C4-2B (cell line): ENCODE results near the gene METTL21C.

Experiments
- H3K27ac ChIP-seq: fragments of 450-650 bp; 2 replicates; pipeline ENCODE4 v1.5.1; 2017
- ZFX ChIP-seq: fragments of 450-650 bp; IDR thresholded peaks from 2 replicates; pipeline ENCODE4 v1.6.1; 2017
- TF ChIP-seq, protein P1 (sequence below): fragments of 450-650 bp; conservative IDR thresholded peaks from 2 replicates; pipeline ENCODE4 v1.5.1; 2017; ENCODE audit warnings: mild to moderate bottlenecking

METTL21C gene

DNA sequence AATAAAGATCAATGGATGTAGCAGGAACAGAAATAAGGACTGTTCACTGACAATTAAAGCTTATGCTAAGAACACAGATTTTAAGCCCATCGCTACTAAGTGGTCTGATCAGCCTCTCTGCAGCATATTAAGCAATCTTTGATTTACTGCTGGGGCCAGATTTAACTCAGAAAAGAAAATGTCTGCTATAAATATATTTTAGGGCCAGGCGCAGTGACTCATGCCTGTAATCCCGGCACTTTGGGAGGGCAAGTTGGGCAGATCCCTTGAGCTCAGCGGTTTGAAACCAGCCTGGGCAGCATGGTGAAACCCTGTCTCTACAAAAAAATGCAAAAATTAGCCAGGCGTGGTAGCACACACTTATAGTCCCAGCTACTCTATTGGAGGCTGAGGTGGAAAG lies 43.0 kb downstream of the METTL21C start:
- no peak for TF ChIP-seq ZFX
- TF ChIP-seq, protein P1, sequence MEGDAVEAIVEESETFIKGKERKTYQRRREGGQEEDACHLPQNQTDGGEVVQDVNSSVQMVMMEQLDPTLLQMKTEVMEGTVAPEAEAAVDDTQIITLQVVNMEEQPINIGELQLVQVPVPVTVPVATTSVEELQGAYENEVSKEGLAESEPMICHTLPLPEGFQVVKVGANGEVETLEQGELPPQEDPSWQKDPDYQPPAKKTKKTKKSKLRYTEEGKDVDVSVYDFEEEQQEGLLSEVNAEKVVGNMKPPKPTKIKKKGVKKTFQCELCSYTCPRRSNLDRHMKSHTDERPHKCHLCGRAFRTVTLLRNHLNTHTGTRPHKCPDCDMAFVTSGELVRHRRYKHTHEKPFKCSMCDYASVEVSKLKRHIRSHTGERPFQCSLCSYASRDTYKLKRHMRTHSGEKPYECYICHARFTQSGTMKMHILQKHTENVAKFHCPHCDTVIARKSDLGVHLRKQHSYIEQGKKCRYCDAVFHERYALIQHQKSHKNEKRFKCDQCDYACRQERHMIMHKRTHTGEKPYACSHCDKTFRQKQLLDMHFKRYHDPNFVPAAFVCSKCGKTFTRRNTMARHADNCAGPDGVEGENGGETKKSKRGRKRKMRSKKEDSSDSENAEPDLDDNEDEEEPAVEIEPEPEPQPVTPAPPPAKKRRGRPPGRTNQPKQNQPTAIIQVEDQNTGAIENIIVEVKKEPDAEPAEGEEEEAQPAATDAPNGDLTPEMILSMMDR = no peak
- no peak overlapping the region for H3K27ac ChIP-seq

DNA sequence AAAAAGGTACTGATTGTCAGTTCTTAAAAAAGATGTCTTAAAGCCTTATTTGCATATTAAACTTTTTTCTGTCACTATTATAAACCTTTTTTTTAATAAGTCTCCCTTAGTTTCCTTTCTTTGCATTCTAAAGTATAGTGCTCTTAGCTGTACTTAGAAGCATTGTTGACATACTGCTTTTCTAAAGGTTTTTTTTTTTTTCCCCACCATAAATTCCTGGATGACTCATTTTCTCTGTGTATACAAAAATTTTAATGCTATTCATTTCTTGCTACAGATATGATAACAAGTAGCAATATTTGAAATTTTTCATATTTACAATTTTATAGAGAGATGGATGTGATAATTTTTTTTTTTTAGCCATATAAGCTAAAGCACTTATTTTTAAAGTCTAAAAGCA lies 43.5 kb downstream of the METTL21C start:
- TF ChIP-seq ZFX = no peak
- TF ChIP-seq, protein P1 = no peak
- H3K27ac ChIP-seq = no peak overlapping the region

DNA sequence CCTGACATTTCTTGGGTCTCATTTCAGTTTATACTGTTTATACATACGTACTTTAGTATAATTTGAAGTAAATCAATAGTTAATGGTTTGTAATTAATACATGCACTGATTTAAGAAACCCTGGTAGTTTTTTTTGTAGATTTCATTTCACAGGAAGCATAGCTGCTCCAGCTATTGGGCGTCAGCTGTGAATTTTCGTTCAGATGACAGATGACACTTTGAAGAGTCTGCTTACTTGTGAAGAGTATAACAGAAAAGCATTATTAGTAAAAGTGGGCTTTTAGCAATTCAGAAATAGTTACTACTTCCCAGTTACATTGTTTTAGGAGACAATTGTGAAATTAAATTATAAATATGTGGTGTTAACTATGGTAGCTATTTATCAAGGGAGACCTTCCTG lies 44.4 kb downstream of the METTL21C start:
- TF ChIP-seq, protein P1 = no peak
- no peak for TF ChIP-seq ZFX

DNA sequence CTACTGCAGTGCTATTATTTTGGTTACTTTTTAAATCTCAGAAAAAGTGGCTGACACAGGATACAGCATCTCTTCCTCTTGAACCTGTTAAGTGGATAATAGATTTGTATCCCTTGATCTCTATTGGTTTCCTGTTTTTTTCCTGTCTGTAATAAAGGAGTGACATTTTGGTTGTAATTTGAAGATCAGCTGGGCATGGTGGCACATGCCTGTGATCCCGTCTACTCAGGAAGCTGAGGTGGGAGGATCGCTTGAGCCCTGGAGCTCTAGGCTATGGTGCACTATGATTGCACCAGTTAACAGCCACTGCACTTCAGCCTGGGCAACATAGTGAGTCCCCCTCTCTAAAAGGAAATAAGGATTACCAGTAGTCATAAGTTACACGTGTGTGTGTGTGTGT lies 46.8 kb downstream of the METTL21C start:
- TF ChIP-seq, protein P1 = no peak
- TF ChIP-seq ZFX = no peak
- no peak overlapping the region for H3K27ac ChIP-seq

More for the DNA sequence above, 44.4 kb downstream of the METTL21C start:
- no peak overlapping the region for H3K27ac ChIP-seq

DNA sequence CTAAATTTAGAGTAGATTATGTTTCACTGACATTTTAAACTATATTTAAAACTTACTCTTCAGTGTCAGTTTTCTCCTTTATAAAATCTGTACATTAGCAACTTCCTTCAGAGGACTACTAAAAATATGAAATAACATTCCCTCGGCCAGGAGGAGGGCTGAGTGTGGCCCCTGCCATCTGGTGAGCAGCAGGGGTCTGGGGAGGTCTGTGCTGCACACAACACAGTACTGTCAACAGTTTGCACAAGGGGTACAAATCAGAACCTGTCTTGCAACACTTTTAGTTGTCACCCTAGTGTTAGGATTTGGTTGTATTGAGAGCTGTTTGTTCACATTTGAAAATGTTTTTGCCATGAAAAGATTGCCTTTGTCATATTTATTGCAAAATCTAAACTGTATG lies 49.1 kb downstream of the METTL21C start:
- no peak overlapping the region for H3K27ac ChIP-seq
- TF ChIP-seq, protein P1 = no peak
- TF ChIP-seq ZFX = no peak

DNA sequence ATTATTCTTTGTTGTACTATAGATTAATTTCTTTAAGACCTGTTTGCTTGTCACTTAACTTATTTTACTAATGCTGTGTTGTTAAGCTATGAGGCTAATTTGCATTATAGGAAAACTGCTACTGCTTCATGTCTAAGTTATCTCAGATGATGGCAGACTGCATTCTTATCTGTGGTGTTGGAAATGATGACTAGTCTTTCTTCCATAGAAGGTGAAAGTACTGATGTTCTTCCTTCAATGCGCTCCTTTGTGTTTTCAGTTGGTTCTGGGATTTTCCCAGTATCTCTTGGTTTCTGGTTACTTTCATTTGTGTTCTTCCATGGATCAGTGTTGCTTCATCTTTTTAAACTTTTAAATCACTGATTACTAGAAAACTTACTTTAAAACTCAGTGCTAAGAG lies 51.2 kb downstream of the METTL21C start:
- TF ChIP-seq, protein P1 = no peak
- TF ChIP-seq ZFX = no peak
- H3K27ac ChIP-seq = no peak overlapping the region

DNA sequence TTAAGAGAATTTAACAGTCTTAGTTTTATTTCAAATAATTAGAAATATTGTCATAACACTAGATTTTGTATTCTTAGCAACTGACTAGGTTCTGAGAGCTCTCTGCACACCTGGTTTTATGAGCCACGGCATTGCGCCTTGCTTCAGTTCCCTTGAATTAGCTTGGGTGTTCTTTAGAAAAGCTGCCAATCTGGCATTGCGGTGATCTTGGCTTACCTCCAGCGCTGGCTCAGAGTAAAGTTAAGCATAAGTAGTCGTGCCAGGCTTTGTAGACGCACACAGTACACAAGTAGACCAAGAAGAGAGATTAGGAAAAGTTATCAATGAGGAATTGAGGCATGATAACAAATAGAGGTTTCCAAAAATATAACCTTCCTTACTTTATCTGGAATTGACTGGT lies 52.4 kb downstream of the METTL21C start:
- H3K27ac ChIP-seq = no peak overlapping the region
- TF ChIP-seq ZFX = no peak

DNA sequence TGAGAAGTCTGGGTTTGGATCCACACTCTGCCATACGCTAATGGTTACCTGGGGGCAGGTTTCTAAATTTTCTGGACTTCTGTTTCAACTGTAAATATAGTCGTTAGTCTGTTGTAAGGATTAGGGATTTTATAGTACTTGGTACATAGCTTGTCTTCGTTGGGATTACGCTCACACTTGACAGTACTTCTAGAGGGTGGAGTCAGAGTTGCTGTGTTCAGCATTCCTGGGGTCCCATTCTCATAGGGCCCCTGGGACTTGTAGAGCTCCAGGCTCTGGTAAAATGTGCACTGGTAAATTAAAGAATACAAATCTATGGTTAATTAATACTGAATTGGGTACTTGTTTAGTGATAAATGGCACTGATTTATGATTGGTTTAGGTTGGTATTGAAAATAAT lies 52.8 kb downstream of the METTL21C start:
- TF ChIP-seq ZFX = no peak
- TF ChIP-seq, protein P1 = no peak

More for the DNA sequence above, 52.8 kb downstream of the METTL21C start:
- H3K27ac ChIP-seq = no peak overlapping the region
